Ectodermal cell (in vitro differentiated cells): Measurements from ENCODE around the gene CD44.

Experiments
- H3K27ac ChIP-seq: 2 replicates; pipeline ENCODE4 v1.7.0; 2013; ENCODE audit warnings: mild to moderate bottlenecking, low read depth, low read length; ENCODE audit not compliant: insufficient read depth, poor library complexity, severe bottlenecking
- H3K27me3 ChIP-seq: 2 replicates; pipeline ENCODE4 v1.7.0; 2013; ENCODE audit warnings: mild to moderate bottlenecking, low read length; ENCODE audit not compliant: insufficient read depth, control insufficient read depth, poor library complexity, severe bottlenecking
- H3K36me3 ChIP-seq: one replicate; pipeline ENCODE4 v1.7.0; 2013; ENCODE audit warnings: low read length; ENCODE audit not compliant: control insufficient read depth, insufficient read depth
- H3K4me1 ChIP-seq: one replicate; pipeline ENCODE4 v1.7.0; 2013; ENCODE audit warnings: low read length; ENCODE audit not compliant: control insufficient read depth, insufficient read depth
- H3K4me3 ChIP-seq: 2 replicates; pipeline ENCODE4 v1.7.0; 2013; ENCODE audit warnings: low read depth, low read length, control low read depth; ENCODE audit not compliant: insufficient read depth
- H3K9me3 ChIP-seq: 2 replicates; pipeline ENCODE4 v1.7.0; 2013; ENCODE audit warnings: mild to moderate bottlenecking, low read length, moderate library complexity; ENCODE audit not compliant: control insufficient read depth
- WGBS, 2 experiments: methylation state at CpG; one replicate each; pipeline ENCODE4 v1.1.7; 2013; ENCODE audit warnings: missing lambda C conversion rate in 2 of 2; 5-methylcytosine and 5-hydroxymethylcytosine counted together

Gene CD44

DNA sequence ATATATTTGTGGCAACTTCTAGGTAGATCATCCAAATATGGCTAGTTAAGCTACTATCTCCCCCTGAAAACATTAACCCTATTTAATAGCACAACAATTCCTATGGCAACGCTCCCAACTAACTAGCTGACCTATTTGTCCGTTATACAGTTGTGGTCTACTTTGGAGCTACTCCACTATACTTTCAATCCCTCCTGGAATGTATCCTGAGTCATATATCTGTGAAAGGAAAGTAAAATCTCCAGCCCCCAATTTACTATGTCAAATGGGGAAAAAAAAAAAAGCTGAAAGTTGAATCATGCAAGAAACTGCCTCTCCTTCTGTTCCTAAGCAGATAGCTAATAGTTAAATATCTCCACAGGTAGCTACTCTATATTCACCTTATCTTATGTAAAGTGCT, 128.5 kb downstream of the CD44 start:
- Histone ChIP-seq H3K27ac (no peak overlapping the region), H3K36me3 (no peaks in the 10 kb centered on the region), H3K4me3 (no peak overlapping the region), H3K9me3 (no peaks in the 10 kb centered on the region), H3K27me3 (no peaks in the 10 kb centered on the region), H3K4me1 (no peaks in the 10 kb centered on the region)
- 91 to 96% methylated on average over 2 of the region's 2 CpGs for WGBS, 2 experiments

DNA sequence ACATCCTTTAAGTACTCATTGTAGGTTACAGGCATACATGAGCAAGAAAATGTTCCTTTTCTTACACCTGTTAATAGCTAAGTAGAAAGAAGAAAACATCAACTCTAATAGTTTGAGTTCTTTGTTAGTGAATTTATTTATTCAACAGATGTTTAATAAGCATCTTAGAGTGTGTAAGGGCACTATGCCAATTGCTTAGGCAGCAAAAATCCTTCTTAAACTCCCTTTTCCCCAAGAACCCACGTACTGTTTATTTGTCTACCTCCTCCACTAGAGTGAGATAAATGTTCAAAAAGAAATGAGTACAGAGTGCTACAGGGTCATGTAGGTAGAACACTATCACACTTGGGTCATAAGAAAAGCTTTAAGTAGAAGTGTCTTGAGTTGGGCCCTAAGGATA, 131.4 kb downstream of the CD44 start:
- Histone ChIP-seq H3K4me3 (no peak overlapping the region), H3K36me3 (no peaks in the 10 kb centered on the region), H3K27me3 (no peaks in the 10 kb centered on the region), H3K9me3 (no peaks in the 10 kb centered on the region), H3K27ac (no peak overlapping the region), H3K4me1 (no peaks in the 10 kb centered on the region)
- 83% methylated on average over 1 of the region's 1 CpG; no CpG with 5 or more reads in 1 of the 2 experiments for WGBS, 2 experiments

DNA sequence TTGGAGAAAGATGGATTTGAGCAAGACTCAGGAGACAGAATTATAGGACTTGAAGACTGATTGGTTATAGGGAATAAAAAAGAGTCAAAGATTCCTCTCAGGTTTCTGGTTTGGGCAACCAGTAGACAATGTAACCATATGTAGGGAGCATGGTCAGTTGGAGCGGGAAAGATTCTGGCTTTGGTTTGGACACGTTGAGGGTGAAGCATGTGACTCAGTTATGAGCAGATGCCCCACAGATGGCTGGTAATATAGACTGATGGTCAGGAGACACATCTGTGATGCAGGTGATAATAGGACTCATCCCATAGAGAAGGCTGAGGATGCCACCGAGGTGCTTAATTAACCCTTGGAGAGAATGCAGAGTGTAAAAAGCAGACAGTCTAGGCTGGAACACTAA, 132.1 kb downstream of the CD44 start:
- Histone ChIP-seq H3K27me3 (no peaks in the 10 kb centered on the region), H3K36me3 (no peaks in the 10 kb centered on the region), H3K27ac (no peak overlapping the region), H3K9me3 (no peaks in the 10 kb centered on the region), H3K4me1 (no peaks in the 10 kb centered on the region), H3K4me3 (no peak overlapping the region)
- WGBS, 2 experiments, result 95 to 96% methylated on average over 3 of the region's 3 CpGs

DNA sequence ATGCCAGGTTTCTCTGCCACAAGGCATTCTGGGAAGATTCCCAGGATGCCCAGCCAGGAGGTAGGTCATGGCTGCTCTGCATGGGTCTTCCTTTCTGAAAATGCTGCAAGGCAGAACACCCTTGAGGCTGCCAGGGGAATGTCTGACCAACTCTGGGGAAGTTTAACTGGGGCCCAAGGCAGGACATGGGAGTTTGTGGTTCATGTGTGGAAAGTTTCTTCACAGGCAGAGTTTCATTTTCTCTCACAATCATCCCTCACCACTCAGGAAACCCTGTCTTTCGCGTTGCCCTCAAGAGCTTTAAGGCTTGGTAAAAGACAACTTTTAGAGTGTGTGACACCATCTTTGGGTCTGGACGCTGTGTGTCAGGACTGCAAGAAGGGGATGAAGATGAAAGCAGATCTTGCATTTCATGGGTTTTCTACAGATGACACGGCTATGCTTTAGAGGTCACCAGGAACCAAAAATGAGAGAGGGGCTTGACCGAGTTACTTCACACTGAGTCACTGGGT, 133.5 kb downstream of the CD44 start:
- Histone ChIP-seq H3K9me3 (no peaks in the 10 kb centered on the region), H3K27ac (no peak overlapping the region), H3K4me3 (no peak overlapping the region), H3K4me1 (no peaks in the 10 kb centered on the region), H3K27me3 (no peaks in the 10 kb centered on the region), H3K36me3 (no peaks in the 10 kb centered on the region)
- WGBS, 2 experiments, result 95 to 97% methylated on average over 5 of the region's 5 CpGs

DNA sequence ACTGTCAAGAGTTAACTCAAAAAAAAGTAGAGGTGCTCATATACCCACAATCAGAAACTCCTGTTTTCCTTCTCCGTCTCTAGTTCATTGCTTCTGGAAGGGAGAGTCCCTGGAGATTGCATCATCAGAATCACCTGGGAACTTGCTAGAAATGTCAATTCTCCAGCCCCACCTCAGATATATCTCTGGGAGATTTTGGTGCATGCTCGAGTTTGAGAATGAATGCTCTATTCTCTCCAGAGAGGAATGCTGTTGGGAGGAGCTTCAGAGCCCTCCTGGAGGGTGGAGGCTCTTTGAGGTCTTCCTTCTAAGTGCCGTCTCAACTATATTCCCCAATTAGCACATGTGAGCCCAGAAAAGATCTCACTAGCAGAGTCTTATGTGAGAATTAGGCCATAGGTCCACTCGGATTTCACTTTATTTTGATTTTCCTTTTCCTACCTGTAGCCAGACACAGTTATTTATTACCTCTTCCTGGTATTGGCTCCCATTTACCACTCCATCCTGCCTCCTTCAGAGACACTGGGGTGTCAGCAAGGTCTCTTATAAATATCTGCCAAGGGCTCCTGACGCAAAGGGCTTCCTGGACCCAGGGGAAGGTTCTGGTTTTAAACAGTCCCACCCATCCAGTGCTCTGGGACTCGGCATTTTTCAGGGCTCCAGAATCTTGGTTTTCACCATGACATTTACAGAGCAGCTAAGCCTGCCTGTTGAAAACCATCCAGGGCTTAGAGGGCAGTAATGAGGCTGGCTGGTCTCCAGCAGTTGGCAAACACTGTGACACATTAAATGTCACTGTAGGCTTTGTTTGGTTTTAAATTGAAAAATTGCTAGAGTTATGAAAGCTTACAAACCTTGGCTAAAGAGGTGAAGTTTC, 136.2 kb downstream of the CD44 start:
- H3K27me3 ChIP-seq, result no peaks in the 10 kb centered on the region
- no peaks in the 10 kb centered on the region for H3K36me3 ChIP-seq
- 67 to 71% methylated on average over 6 of the region's 6 CpGs for WGBS, 2 experiments
- H3K4me3 ChIP-seq, result no peak overlapping the region
- no peaks in the 10 kb centered on the region for H3K9me3 ChIP-seq
- no peak overlapping the region for H3K27ac ChIP-seq
- no peaks in the 10 kb centered on the region for H3K4me1 ChIP-seq

DNA sequence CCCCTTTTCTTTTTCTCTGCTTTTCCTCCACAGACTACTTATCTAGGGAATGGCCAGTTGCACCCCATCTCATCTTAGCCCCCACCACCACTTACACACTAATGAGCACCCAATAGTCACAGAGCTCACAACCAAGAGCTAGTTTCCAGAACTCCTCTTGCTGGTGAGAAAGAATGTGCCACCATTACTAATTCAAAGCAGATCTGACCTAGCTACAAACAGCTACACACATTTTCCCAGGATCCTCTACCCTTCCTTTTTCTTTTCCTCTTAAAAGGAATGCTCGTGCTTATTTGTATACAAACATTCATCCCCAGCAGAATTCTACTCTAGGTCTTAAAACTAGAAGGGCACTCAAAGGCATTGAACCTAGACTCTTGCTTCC, 136.8 kb downstream of the CD44 start:
- 92 to 96% methylated on average over 1 of the region's 1 CpG for WGBS, 2 experiments
- Histone ChIP-seq H3K27ac (no peak overlapping the region), H3K4me3 (no peak overlapping the region), H3K27me3 (no peaks in the 10 kb centered on the region), H3K9me3 (no peaks in the 10 kb centered on the region), H3K36me3 (no peaks in the 10 kb centered on the region), H3K4me1 (no peaks in the 10 kb centered on the region)

DNA sequence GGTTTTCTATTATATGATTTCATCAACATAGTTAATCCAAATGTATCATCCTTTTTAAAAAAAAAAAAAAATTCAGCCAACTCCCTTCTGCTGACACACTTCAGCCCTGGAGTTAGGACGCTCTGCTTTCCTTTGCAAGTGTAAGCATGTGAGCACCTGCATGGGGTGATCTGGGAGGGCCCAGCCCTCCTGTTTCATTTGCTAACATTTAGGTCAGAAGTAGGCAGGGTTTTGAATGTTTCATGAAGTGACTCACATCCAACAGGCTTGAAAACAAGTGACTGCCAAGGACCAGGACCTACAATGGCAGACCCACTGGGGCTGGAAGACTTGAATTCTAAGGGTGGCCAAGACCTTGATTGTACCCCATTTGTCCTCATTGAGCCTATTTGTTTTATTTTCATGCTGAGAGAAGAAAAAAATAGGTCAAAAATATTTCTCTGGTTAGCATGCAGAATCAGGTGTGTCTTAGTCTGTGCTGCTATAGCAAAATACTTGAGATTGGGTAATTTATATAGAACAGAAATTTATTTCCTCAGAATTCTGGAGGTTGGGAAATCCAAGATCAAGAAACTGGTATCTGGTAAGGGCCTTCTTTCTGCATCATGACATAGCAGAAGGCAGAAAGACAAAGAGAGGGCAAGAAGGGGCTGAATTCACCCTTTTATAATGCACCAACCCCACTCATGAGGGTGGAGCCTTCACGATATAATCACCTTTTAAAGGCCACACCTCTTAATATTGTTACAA, 137.6 kb downstream of the CD44 start:
- no peaks in the 10 kb centered on the region for H3K9me3 ChIP-seq
- no peaks in the 10 kb centered on the region for H3K27me3 ChIP-seq
- H3K36me3 ChIP-seq, result no peaks in the 10 kb centered on the region
- no peak overlapping the region for H3K27ac ChIP-seq
- no peaks in the 10 kb centered on the region for H3K4me1 ChIP-seq
- no peak overlapping the region for H3K4me3 ChIP-seq
- 89 to 90% methylated on average over 2 of the region's 2 CpGs for WGBS, 2 experiments

DNA sequence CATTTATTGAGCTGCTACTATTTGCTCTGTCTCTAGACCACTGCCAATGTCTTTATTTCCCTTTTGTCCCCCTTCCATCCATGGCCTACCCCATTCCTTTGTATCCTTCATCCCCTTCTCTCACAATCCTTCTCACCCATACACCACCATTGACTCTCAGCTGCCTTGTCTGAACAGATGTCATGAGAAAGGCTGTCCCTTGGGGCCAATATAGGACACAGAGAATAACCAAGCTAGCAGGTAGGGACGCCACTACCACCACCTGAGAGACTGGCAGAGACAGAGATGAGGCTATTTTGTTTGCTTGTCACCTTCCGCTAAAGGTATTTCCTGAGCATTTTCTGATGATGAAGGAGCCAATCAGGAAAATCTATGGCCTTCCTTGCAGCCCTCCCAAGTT, 138.9 kb downstream of the CD44 start:
- H3K27me3 ChIP-seq, result no peaks in the 10 kb centered on the region
- 95 to 97% methylated on average over 2 of the region's 2 CpGs for WGBS, 2 experiments
- no peaks in the 10 kb centered on the region for H3K9me3 ChIP-seq
- no peaks in the 10 kb centered on the region for H3K4me1 ChIP-seq
- H3K27ac ChIP-seq, result no peak overlapping the region
- H3K4me3 ChIP-seq, result no peak overlapping the region
- no peaks in the 10 kb centered on the region for H3K36me3 ChIP-seq

DNA sequence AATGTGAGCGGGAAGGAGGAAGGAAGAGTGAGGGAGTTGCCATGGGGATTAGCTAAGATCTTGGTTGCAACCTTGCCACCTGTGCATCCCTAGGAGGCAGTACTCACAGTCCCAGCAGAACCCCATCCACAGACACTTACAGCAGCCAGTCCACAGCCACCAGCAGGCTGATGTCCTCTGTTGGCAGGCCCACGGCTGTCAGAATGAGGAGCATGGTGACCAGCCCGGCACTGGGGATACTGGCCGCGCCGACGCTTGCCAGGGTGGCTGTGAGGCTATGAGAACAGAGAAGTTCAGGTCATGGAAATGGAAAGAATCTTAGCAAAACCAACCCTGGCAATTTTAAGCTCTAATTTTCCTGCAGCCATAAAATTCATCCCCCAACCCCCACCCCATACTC, 141.8 kb downstream of the CD44 start:
- 94 to 95% methylated on average over 7 of the region's 7 CpGs for WGBS, 2 experiments
- Histone ChIP-seq H3K4me3 (no peak overlapping the region), H3K4me1 (no peaks in the 10 kb centered on the region), H3K27ac (no peak overlapping the region), H3K36me3 (no peaks in the 10 kb centered on the region), H3K9me3 (no peaks in the 10 kb centered on the region), H3K27me3 (no peaks in the 10 kb centered on the region)

DNA sequence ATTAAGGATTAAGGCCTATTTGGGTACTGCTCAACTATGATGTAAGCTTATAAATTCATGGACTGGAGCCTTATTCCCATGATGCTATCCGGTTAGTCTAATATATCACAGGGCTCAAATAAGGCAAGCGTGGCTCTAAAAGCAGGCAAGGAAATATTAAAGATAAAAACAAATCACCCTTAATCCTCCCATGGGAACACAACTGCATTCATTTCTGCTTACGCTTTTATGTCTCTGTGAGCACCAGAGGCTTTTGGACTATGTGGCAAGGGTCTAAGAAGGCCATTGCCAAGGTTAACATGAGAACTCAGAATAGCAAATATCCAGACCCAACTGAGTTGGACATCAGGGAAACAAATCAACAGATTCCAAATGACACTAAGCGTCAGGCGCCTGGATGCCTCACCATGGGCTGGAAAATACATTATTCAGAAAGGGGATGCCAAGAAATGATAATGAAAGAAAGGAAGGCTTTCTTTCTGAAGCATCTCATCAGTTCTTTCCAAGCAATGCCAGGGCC, 142.3 kb downstream of the CD44 start:
- Histone ChIP-seq H3K36me3 (no peaks in the 10 kb centered on the region), H3K27ac (no peak overlapping the region), H3K4me3 (no peak overlapping the region), H3K4me1 (no peaks in the 10 kb centered on the region), H3K9me3 (no peaks in the 10 kb centered on the region), H3K27me3 (no peaks in the 10 kb centered on the region)
- WGBS, 2 experiments, result 93 to 100% methylated on average over 5 of the region's 5 CpGs
